NCI-H2171 (cell line): ENCODE results near the gene PRELID2.

ENCODE experiments used
- DNase-seq: peaks from one replicate; lab custom pipeline; 2025; lab: John Stamatoyannopoulos, UW

The PRELID2 gene

GRCh38 chr5:145797336-145797735 is 37.8 kb downstream of the PRELID2 start:
- no peak for DNase-seq

GRCh38 chr5:145796318-145796717 is 38.8 kb downstream of the PRELID2 start:
- DNase-seq, result no peak

DNA sequence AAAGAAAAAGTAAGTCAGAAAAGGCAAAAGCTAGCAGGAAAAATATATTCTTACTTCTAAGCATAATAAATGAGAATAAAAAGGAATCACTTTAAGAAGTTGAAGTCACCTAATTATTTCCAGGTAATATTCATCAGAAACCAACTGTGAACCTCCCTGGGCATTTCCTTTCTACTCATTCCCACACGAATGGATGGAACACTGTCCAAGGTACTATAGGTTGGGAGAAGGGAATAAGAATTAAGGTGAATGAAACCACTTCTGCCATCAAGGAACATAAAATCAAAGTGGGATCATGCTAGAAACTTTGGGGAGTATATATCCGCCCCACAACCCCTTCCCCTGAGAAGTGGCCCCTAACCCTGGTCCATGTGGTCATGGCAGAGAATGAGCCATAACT is 41.6 kb downstream of the PRELID2 start:
- no peak for DNase-seq

GRCh38 chr5:145792840-145793239 is 42.3 kb downstream of the PRELID2 start:
- DNase-seq, result no peak

DNA sequence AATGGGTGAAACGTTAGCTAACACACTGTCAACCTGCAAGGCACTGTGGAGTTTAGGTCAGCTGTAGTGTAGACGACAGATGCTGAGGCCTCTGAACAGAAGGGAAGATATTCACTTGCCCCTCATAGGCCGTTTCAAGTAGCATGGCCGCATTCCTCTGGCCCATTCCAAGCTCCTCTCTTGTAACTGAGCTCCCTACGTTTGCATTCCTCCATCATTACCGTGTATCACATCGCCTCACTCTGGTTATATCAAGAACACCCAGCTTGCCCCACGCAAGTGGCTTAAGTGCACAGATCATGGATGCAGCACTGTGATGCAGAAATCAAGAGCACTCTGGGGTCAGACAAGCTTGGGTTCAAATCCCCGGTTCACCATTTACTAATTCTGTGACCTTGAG is 43.3 kb downstream of the PRELID2 start:
- DNase-seq, result no peak

- no peak for DNase-seq
These were observed 47.1 kb downstream of the PRELID2 start for GRCh38 chr5:145787996-145788395.

GRCh38 chr5:145787507-145787906 is 47.6 kb downstream of the PRELID2 start:
- DNase-seq, result no peak

DNA sequence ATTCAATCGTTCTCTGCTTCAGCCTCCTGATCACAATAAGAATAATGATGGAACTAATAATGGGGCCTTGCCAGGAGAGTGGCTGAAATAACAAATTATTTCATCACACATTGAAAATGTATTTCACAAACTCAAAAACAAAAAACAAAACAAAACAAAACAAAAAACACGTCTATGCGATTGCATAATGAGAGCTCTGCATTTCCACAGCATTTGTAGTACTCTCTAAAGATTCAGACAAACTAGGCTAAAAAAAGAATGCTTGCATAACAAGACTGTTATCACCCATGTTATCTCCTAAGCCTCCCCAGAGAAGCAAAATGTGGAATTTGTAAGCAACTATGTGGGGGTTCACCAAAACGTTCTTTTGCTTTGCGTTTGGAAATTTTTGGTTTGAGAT is 48.1 kb downstream of the PRELID2 start:
- no peak for DNase-seq

GRCh38 chr5:145780982-145781381 is 54.2 kb downstream of the PRELID2 start:
- no peak for DNase-seq

- no peak for DNase-seq
These were observed 56.8 kb downstream of the PRELID2 start for GRCh38 chr5:145778144-145778900.

GRCh38 chr5:145777445-145778063 is 57.6 kb downstream of the PRELID2 start:
- DNase-seq, result no peak

GRCh38 chr5:145776886-145777285 is 58.3 kb downstream of the PRELID2 start:
- no peak for DNase-seq

- DNase-seq, result no peak
These were observed 59.2 kb downstream of the PRELID2 start for GRCh38 chr5:145775893-145776444.

DNA sequence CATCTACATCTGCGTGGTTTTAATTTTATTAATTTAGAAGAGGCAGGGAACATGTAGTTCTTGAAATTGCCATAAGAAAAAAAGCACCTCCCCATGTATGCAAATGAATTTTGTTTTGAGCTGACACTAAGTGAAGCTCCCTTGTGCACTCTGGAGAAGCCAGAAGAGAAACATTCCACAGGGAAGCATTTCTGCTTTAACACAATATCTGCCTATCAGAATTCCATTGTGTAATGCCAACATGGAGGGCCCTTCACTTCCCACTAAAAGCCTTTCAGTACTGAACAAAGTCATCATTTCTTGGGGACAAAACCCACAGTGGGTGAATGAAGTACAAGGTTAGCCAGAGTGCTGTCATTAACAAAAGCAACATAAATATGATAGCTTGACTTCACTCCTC is 59.7 kb downstream of the PRELID2 start:
- no peak for DNase-seq

- DNase-seq, result no peak
These were observed 60.7 kb downstream of the PRELID2 start for GRCh38 chr5:145774442-145774841.

DNA sequence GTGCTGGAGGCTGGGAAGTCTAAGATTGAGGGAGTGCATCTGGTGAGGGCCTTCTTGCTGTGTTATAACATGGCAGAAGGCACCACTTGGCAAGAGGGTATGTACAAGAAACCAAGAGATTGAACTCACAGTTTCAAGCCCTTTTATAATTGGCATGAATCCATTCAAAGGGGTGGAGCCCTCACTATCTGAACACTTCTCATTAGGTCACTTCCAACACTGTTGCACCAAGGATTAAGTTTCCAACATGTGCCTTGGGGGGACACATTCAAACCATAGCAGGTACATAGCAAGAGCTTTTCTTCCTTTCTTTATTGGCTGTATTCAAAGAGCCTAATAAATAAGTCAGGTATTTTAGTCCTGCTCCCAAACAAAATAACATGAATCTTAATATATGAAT is 62.7 kb downstream of the PRELID2 start:
- DNase-seq, result no peak

GRCh38 chr5:145768863-145769262 is 66.3 kb downstream of the PRELID2 start:
- DNase-seq, result no peak

DNA sequence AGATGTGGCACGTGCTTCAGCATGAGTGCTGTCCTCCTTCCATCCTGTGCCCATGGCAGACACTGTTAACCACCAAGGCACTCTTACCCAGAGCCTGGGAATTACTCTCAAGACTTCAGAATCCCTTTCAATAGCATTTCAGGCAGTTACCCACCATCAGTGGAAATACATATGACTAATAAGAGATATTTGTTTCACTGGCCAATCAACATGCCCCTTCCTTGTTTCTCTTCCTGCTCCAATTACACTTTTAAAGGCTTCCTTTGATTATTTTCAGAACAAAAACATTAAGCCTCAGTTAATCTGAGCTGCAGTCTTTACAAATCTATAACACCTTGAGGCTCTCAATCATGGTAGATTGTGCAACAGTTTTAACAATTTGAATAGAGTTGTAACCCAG is 70.8 kb downstream of the PRELID2 start:
- DNase-seq, result no peak

DNA sequence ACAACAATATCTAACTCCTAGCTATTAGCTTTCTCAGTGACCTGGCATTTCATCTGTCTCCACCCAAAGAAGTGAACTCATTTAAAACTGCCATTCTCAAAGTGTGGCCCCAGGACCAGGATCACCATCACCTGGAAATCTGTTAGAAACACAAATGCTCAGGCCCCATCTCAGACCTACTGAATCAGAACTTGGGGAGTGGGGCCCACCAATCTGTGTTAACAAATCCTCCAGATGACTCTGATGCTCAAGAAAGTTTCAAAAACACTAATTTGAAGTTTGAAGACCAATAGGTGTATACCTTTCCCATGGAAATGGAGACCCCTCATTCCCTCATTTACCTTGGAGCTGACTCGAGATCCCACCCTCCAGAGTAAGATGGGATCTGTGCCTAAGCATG is 72.3 kb downstream of the PRELID2 start:
- DNase-seq, result no peak

DNA sequence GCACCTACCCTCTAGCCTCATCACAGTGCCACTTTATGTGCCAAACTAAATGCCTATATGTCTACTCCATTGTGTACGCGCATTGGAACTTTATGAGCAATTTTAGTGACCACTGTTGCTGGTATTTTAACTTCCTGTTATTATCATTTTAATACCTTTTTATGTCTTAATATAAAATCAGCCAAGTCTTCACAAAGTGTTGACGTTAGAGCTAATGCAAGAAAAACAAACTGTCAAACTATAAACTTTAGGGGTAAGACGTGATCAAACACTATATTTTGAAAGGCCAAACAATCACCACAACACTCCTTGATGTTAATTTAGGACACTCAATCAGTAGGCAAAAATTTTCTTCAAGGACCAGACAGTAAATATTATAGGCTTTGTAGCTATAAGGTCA is 73.9 kb downstream of the PRELID2 start:
- DNase-seq, result no peak

DNA sequence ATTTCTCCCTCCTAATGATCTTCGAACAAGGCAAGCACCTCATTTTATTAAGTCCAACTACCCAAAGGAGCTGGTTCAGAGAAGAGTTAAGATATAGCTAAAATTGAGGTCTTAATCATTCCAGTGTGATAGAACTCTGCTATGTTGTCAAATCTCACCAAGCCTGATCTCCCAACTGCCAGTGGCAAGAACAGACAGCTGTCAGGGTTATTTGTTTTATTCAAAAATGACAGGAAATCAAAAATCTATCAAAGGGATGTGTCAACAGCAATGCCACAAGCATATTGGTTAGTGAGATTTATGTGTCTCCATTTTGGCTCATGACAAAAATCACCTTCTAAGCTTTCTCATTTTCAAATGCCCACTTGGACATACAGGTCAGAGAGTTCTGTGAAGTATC is 74.5 kb downstream of the PRELID2 start:
- no peak for DNase-seq

- no peak for DNase-seq
These were observed 82.2 kb downstream of the PRELID2 start for GRCh38 chr5:145752947-145753346.

GRCh38 chr5:145752534-145752933 is 82.6 kb downstream of the PRELID2 start:
- DNase-seq, result no peak

DNA sequence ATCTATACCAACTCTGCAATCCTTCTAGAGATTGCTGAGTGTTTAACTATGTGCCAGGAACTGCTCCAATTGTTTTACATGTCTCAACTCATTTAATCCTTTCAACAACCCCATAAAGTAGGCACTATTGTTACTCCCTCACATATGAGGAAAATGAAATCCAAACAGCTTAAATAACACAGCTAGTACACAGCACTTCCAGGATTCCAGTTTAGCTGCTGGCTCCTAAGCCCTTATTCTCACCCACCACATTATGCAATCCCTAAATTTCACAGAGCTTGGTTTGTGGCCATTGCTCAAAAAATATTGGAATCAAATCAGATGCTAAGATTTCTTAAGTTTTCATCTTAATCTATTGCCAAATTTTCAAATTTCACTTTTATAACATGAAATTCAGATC is 84.9 kb downstream of the PRELID2 start:
- no peak for DNase-seq
